IPS-15b (cell line): ENCODE data around the gene HAVCR1.

ENCODE experiments used
- H3K27me3 ChIP-seq: one replicate; pipeline ENCODE4 v1.6.1; 2013; ENCODE audit warnings: low read length; ENCODE audit not compliant: control insufficient read depth, insufficient read depth
- H3K36me3 ChIP-seq: one replicate; pipeline ENCODE4 v1.6.1; 2013; ENCODE audit warnings: low read length; ENCODE audit not compliant: control insufficient read depth, insufficient read depth
- H3K4me1 ChIP-seq: one replicate; pipeline ENCODE4 v1.6.1; 2013; ENCODE audit warnings: mild to moderate bottlenecking, low read length; ENCODE audit not compliant: control insufficient read depth, insufficient read depth
- H3K4me3 ChIP-seq: one replicate; pipeline ENCODE4 v1.5.1; 2013; ENCODE audit warnings: low read depth, low read length
- H3K9ac ChIP-seq: one replicate; pipeline ENCODE4 v1.6.1; 2013; ENCODE audit warnings: low read depth, mild to moderate bottlenecking, low read length
- H3K9me3 ChIP-seq: one replicate; pipeline ENCODE4 v1.6.1; 2013; ENCODE audit warnings: mild to moderate bottlenecking, low read length; ENCODE audit not compliant: control insufficient read depth, insufficient read depth

HAVCR1 gene

GRCh38 chr5:157059093-157059539, at the start of gene HAVCR1:
Gene HAVCR1, minus strand, starts transcription at chr5:157059116. Its CDS starts 1,173 bp downstream, at chr5:157057943.
- Histone ChIP-seq H3K27me3 (no peaks in the 10 kb centered on the region), H3K4me3 (no peak within 1 kb of the TSS), H3K4me1 (no peaks in the 10 kb centered on the region), H3K9me3 (no peaks in the 10 kb centered on the region), H3K36me3 (no peaks in the 10 kb centered on the region), H3K9ac (no peak within 1 kb of the TSS)

- H3K36me3 ChIP-seq = no peaks in the 10 kb centered on the region
- H3K4me3 ChIP-seq = no peak overlapping the region
- no peaks in the 10 kb centered on the region for H3K4me1 ChIP-seq
- no peak overlapping the region for H3K9ac ChIP-seq
- no peaks in the 10 kb centered on the region for H3K9me3 ChIP-seq
- H3K27me3 ChIP-seq = no peaks in the 10 kb centered on the region
These were observed 48.6 kb upstream of the HAVCR1 start for GRCh38 chr5:157107508-157107907.

GRCh38 chr5:157106630-157107461, 47.9 kb upstream of the HAVCR1 start:
- Histone ChIP-seq H3K27me3 (no peaks in the 10 kb centered on the region), H3K4me1 (no peaks in the 10 kb centered on the region), H3K4me3 (no peak overlapping the region), H3K9me3 (no peaks in the 10 kb centered on the region), H3K36me3 (no peaks in the 10 kb centered on the region), H3K9ac (no peak overlapping the region)

GRCh38 chr5:157100140-157100679, 41.3 kb upstream of the HAVCR1 start:
- Histone ChIP-seq H3K9ac (no peak overlapping the region), H3K36me3 (no peaks in the 10 kb centered on the region), H3K4me3 (no peak overlapping the region), H3K4me1 (no peaks in the 10 kb centered on the region), H3K9me3 (no peaks in the 10 kb centered on the region), H3K27me3 (no peaks in the 10 kb centered on the region)

- H3K4me3 ChIP-seq = no peak overlapping the region
- no peaks in the 10 kb centered on the region for H3K36me3 ChIP-seq
- no peaks in the 10 kb centered on the region for H3K4me1 ChIP-seq
- no peaks in the 10 kb centered on the region for H3K27me3 ChIP-seq
- no peak overlapping the region for H3K9ac ChIP-seq
- H3K9me3 ChIP-seq = no peaks in the 10 kb centered on the region
These were observed 29.6 kb upstream of the HAVCR1 start for GRCh38 chr5:157088342-157088990.

- Histone ChIP-seq H3K4me3 (no peak overlapping the region), H3K9me3 (no peaks in the 10 kb centered on the region), H3K27me3 (no peaks in the 10 kb centered on the region), H3K9ac (no peak overlapping the region), H3K4me1 (no peaks in the 10 kb centered on the region), H3K36me3 (no peaks in the 10 kb centered on the region)
These were observed 27.9 kb upstream of the HAVCR1 start for GRCh38 chr5:157086751-157087359.

- no peak overlapping the region for H3K9ac ChIP-seq
- H3K9me3 ChIP-seq = no peaks in the 10 kb centered on the region
- no peak overlapping the region for H3K4me3 ChIP-seq
- H3K4me1 ChIP-seq = no peaks in the 10 kb centered on the region
- H3K36me3 ChIP-seq = no peaks in the 10 kb centered on the region
- H3K27me3 ChIP-seq = no peaks in the 10 kb centered on the region
These were observed 27.0 kb upstream of the HAVCR1 start for GRCh38 chr5:157085930-157086329.

GRCh38 chr5:157080286-157080685, 21.4 kb upstream of the HAVCR1 start:
- Histone ChIP-seq H3K9me3 (no peaks in the 10 kb centered on the region), H3K4me3 (no peak overlapping the region), H3K4me1 (no peaks in the 10 kb centered on the region), H3K36me3 (no peaks in the 10 kb centered on the region), H3K9ac (no peak overlapping the region), H3K27me3 (no peaks in the 10 kb centered on the region)

GRCh38 chr5:157076558-157076957, 17.6 kb upstream of the HAVCR1 start:
- Histone ChIP-seq H3K27me3 (no peaks in the 10 kb centered on the region), H3K4me1 (no peaks in the 10 kb centered on the region), H3K9me3 (no peaks in the 10 kb centered on the region), H3K36me3 (no peaks in the 10 kb centered on the region), H3K4me3 (no peak overlapping the region), H3K9ac (no peak overlapping the region)

- Histone ChIP-seq H3K36me3 (no peaks in the 10 kb centered on the region), H3K9me3 (no peaks in the 10 kb centered on the region), H3K9ac (no peak overlapping the region), H3K27me3 (no peaks in the 10 kb centered on the region), H3K4me3 (no peak overlapping the region), H3K4me1 (no peaks in the 10 kb centered on the region)
These were observed 13.6 kb upstream of the HAVCR1 start for GRCh38 chr5:157072508-157072907.

GRCh38 chr5:157069949-157070348, 11.0 kb upstream of the HAVCR1 start:
- Histone ChIP-seq H3K36me3 (no peaks in the 10 kb centered on the region), H3K4me3 (no peak overlapping the region), H3K9me3 (no peaks in the 10 kb centered on the region), H3K4me1 (no peaks in the 10 kb centered on the region), H3K9ac (no peak overlapping the region), H3K27me3 (no peaks in the 10 kb centered on the region)
